ENCODE results near the gene CACNB2. TPM values are rescaled to one million over a fixed set of nuclear protein-coding genes. Genes with fewer than 3 reads are reported as not detected.

Gene CACNB2
- total RNA-seq, 4 donors from 2014 or later: 0.13 to 1.5 (median 0.18) TPM; not detected in 1

GRCh38 chr10:18455086-18455884 lies 315.1 kb downstream of the CACNB2 start:
- no peak for ATAC-seq
- in situ Hi-C loops (cut with MboI; ENCODE audit: low sequenced_read_pairs in 4 of 4): no loop called here
- Histone ChIP-seq H3K9me3 (no peaks in the 10 kb centered on the region), H3K4me3 (no peak overlapping the region), H3K4me1 (no peaks in the 10 kb centered on the region), H3K36me3 (no peaks in the 10 kb centered on the region), H3K27me3 (no peaks in the 10 kb centered on the region), H3K27ac (no peak overlapping the region)
- no peak for DNase-seq
- intact Hi-C loops (cut with DNase I; ENCODE audit: low total_unique reads): no loop called here
- TF ChIP-seq POLR2A (IDR thresholded peaks at IDR 0.05) (no peak), CTCF (IDR thresholded peaks at IDR 0.05 in 4 of 5, conservative IDR thresholded peaks at IDR 0.05 in 1 of 5) (no peak)

- Histone ChIP-seq H3K4me3 (no peak overlapping the region), H3K36me3 (no peaks in the 10 kb centered on the region), H3K27ac (no peak overlapping the region), H3K27me3 (no peaks in the 10 kb centered on the region), H3K9me3 (no peaks in the 10 kb centered on the region), H3K4me1 (no peaks in the 10 kb centered on the region)
- ATAC-seq: no peak
- TF ChIP-seq POLR2A (IDR thresholded peaks at IDR 0.05): no peak
- no peak for TF ChIP-seq CTCF (IDR thresholded peaks at IDR 0.05 in 4 of 5, conservative IDR thresholded peaks at IDR 0.05 in 1 of 5)
- DNase-seq: no peak
- in situ Hi-C loops (cut with MboI; ENCODE audit: low sequenced_read_pairs in 4 of 4) (no loop called here), intact Hi-C loops (cut with DNase I; ENCODE audit: low total_unique reads) (no loop called here)
These were observed 316.8 kb downstream of the CACNB2 start for GRCh38 chr10:18456984-18457383.

GRCh38 chr10:18460032-18460431 lies 319.8 kb downstream of the CACNB2 start:
- no peaks in the 10 kb centered on the region for H3K36me3 ChIP-seq
- H3K9me3 ChIP-seq: no peaks in the 10 kb centered on the region
- TF ChIP-seq POLR2A (IDR thresholded peaks at IDR 0.05) (no peak), CTCF (IDR thresholded peaks at IDR 0.05 in 4 of 5, conservative IDR thresholded peaks at IDR 0.05 in 1 of 5) (no peak)
- no peak for DNase-seq
- H3K4me3 ChIP-seq: no peak overlapping the region
- no peak for ATAC-seq
- in situ Hi-C loops (cut with MboI; ENCODE audit: low sequenced_read_pairs in 4 of 4): no loop called here
- H3K27me3 ChIP-seq: no peaks in the 10 kb centered on the region
- intact Hi-C loops (cut with DNase I; ENCODE audit: low total_unique reads): no loop called here
- no peak overlapping the region for H3K27ac ChIP-seq
- H3K4me1 ChIP-seq: no peaks in the 10 kb centered on the region

- H3K4me1 ChIP-seq: no peaks in the 10 kb centered on the region
- H3K36me3 ChIP-seq: no peaks in the 10 kb centered on the region
- H3K4me3 ChIP-seq: no peak overlapping the region
- DNase-seq (no peak), ATAC-seq (no peak)
- H3K27me3 ChIP-seq: no peaks in the 10 kb centered on the region
- in situ Hi-C loops (cut with MboI; ENCODE audit: low sequenced_read_pairs in 4 of 4) (no loop called here), intact Hi-C loops (cut with DNase I; ENCODE audit: low total_unique reads) (no loop called here)
- no peaks in the 10 kb centered on the region for H3K9me3 ChIP-seq
- TF ChIP-seq POLR2A (IDR thresholded peaks at IDR 0.05) (no peak), CTCF (IDR thresholded peaks at IDR 0.05 in 4 of 5, conservative IDR thresholded peaks at IDR 0.05 in 1 of 5) (no peak)
- H3K27ac ChIP-seq: no peak overlapping the region
These were observed 323.5 kb downstream of the CACNB2 start for GRCh38 chr10:18463673-18464211.

Data from gastrocnemius medialis (tissue), 4 donors.